Left ventricle myocardium superior (tissue), 1 donor: ENCODE measurements around the gene MACC1. TPM values are rescaled to one million over a fixed set of nuclear protein-coding genes. Genes with fewer than 3 reads are reported as not detected.

ENCODE experiments used
- ATAC-seq: fragments of 200-7000 bp; cut with Tn5 transposase; one replicate; pipeline ENCODE4 v1.9.1; 2020; ENCODE audit warnings: mild to moderate bottlenecking, moderate library complexity
- DNase-seq: peaks from one replicate; pipeline ENCODE4 v3.0.0-alpha.2; 2020
- intact Hi-C: fragments of 100-400 bp; cut with micrococcal nuclease; formaldehyde crosslinking; loops from one replicate; pipeline ENCODE4 v1.11.0; 2022
- long read RNA-seq: library from polyadenylated mRNA; unstranded; transcript quantifications from one replicate; pipeline ENCODE4 v2.0.0, GENCODE V29; 2021
- total RNA-seq: library from RNA; stranded (reverse); fragmentation: NEBNext Ultra II Directional; extraction: Animal tissue kit (Norgen Biotek cat#: 25700); gene quantifications from one replicate; pipeline ENCODE4 v1.2.1, GENCODE V29; 2021
- donor health status: DM: no; HTN: yes; CAD: no; lungs with severe emphysema.

Gene MACC1, protein sequence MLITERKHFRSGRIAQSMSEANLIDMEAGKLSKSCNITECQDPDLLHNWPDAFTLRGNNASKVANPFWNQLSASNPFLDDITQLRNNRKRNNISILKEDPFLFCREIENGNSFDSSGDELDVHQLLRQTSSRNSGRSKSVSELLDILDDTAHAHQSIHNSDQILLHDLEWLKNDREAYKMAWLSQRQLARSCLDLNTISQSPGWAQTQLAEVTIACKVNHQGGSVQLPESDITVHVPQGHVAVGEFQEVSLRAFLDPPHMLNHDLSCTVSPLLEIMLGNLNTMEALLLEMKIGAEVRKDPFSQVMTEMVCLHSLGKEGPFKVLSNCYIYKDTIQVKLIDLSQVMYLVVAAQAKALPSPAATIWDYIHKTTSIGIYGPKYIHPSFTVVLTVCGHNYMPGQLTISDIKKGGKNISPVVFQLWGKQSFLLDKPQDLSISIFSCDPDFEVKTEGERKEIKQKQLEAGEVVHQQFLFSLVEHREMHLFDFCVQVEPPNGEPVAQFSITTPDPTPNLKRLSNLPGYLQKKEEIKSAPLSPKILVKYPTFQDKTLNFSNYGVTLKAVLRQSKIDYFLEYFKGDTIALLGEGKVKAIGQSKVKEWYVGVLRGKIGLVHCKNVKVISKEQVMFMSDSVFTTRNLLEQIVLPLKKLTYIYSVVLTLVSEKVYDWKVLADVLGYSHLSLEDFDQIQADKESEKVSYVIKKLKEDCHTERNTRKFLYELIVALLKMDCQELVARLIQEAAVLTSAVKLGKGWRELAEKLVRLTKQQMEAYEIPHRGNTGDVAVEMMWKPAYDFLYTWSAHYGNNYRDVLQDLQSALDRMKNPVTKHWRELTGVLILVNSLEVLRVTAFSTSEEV
- total RNA-seq, result 0.05 TPM
- long read RNA-seq, result 0 reads

DNA sequence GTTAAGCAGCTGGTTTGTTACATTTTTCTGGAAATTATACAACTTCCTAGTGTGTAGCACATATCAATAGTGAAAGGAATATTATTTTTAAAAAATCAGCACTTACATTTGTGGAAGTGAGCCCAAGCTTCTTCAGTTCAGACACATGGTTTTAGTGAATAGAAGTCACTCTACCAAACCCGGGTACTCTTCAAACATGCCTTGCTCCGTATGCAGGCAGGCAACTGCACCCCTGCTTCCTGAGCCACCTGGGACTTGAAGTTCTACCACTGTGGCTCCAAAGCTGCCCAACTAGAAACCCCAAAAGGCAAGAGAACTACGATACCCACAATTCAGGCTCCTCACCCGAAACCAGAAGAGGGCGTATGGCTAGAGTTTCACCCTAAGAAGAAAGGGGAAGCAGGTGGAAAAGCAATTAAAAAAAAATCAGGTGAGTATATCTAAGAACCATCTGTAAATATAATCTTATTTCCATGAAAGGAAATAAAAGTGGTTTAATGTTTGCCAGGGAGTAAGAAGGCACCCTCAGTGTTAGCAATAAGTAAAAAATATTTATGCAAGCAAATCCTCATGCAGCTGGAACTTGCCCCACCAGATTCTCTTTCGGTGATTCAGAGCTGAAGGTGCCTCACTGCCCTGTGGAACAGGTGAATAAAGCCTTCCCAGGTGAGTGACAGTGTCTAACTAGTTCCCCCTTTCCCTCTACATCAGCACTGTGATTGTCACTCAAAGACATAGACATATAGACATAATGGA is at the start of gene MACC1:
Gene MACC1 (minus strand): TSS at position 192 of the 756 bp plus-strand sequence. CDS start 55,522 bp downstream, outside the sequence.
- no peak for ATAC-seq
- intact Hi-C loops, result no loop called here
- no peak for DNase-seq

DNA sequence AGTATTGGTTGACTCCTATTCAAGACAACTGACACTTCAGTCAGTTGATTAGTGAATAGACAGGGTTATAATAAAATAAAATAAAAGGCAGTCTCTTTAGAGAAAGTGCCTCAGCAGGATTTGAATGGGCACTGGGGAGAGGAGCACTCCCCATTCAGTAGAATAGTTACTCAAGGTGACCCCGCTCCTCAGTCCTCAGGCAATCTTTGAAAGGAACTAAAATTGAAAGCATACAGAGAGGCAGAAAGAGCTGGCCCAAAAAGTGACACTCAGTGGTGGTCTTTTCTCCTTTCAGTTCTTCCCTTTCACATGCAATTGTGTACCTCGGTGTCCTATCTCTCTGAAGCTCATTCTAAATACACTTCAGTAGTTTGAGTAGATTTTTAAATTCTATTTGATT is 47.4 kb upstream of the MACC1 start:
- intact Hi-C loops, result no loop called here
- DNase-seq (no peak), ATAC-seq (no peak)

- intact Hi-C loops, result no loop called here
- DNase-seq (no peak), ATAC-seq (peak; percentile 84)
Observed at GRCh38 chr7:20260223-20260622, 43.0 kb upstream of the MACC1 start.

DNA sequence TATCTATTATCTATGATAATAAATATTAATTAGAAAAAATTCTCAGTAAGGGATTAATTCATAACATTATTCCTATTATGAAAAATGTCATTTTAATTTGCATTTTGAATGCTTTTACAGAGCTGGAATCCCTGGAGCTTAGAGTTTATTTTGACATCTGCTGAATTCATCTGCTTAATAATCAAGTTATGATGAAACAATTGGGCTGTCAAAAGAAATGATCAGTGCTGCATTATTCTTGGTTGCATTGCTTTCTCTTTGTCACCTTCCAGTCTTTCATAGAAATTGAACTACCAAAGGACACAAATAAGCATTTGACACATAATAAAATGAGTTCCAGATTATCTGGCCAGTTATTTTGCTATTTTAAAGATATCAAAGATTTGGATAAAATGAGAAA is 40.0 kb upstream of the MACC1 start:
- no peak for DNase-seq
- ATAC-seq, result no peak
- intact Hi-C loops, result no loop called here

- DNase-seq (no peak), ATAC-seq (no peak)
- intact Hi-C loops, result no loop called here
Observed at GRCh38 chr7:20249920-20250319, 32.7 kb upstream of the MACC1 start.

- intact Hi-C loops, result no loop called here
- no peak for ATAC-seq
- no peak for DNase-seq
Observed at GRCh38 chr7:20249376-20249775, 32.2 kb upstream of the MACC1 start.

GRCh38 chr7:20246236-20246635 is 29.1 kb upstream of the MACC1 start:
- DNase-seq (no peak), ATAC-seq (no peak)
- intact Hi-C loops, result no loop called here

GRCh38 chr7:20244334-20245120 is 27.3 kb upstream of the MACC1 start:
- intact Hi-C loops, result no loop called here
- DNase-seq (no peak), ATAC-seq (peak; percentile 92)

DNA sequence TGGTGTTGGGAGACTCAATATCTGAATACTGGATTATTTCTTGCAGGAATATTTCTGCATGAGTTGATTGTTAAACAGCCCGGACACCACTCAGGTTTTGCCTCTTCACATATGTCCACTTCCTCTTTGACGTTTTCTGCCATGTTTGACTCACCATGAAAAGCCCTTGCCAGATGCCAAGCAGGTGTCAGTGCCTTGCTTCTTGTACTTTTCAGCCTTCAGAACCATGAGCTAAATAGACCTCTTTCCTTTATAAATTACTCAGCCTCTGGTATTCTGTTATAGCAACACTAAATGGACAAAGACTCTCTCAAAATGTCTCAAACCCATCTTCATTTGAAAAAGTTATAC is 24.7 kb upstream of the MACC1 start:
- no peak for DNase-seq
- intact Hi-C loops, result no loop called here
- ATAC-seq, result no peak

DNA sequence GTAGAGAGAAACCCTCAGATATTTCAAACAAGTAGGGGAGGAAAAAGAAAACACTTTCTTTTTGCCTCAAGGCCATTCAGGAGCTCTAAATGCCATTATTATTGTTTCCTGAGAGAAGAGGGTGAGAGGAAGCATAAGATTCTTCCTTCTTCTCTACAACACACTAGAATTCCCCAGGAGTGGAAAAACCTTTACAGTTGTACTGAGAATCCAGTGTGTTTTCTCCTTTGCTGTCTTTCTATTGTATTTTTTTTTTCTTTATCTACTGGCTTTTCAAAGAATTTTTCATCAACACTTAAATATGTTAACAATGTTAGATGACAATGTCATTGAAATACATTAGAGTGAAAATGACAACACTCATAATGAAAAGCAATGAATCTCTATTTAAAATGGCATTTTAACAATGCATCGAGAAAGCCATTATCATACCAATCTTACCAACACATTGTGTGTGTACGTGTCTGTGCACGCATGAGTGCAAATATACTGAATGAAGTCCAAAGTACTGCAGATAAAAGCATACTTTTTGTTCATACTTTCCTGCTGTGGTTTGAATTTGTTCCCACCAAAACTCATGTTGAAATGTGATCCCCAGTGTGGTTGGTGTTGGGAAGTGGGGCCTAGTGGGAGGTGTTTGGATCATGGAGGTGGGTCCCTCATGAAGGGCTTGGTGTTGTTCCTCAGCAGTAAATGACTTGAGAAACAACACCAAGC is 24.2 kb upstream of the MACC1 start:
- intact Hi-C loops, result no loop called here
- ATAC-seq, result no peak
- no peak for DNase-seq

DNA sequence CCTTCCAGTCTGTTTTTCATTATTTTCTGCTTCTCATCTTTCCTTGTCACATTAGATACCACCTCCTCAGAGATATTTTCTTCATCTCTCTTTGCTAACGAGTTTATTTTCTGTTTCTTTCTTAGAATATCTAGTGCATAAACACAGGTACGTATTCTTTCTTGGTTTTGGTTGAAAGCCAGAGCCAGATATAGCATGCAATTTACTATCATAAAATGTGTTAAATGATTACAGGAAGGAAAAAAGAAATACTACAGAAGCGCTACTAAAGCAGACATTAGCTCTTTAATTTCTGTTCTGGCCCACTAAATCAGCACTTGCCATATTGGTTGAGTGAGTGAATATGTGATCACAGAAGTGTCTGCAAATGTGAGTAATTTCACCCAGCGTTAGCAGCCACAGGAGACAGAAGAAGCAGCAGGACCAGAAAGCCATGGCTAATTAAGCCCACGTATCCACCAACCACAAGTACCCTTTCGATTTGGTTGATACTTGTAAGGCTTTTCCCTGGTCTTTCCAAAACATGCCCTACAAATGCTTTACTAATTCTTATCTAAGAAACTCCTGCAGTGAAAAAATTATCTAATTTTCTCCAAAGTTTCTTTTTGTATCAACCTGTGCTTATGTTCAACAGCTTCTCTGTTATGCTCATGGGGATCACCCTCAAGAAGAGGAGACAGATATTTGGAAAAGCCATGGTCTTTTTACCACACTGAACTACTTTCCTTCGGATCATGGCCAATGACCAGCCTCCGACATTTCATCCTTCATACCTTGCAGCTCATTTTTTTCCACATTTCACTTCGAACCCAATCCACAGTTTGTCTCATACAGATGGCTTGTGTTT is 23.1 kb upstream of the MACC1 start:
- no peak for ATAC-seq
- intact Hi-C loops, result no loop called here
- no peak for DNase-seq

GRCh38 chr7:20238754-20239324 is 21.7 kb upstream of the MACC1 start:
- no peak for DNase-seq
- ATAC-seq, result no peak

GRCh38 chr7:20238194-20238753 is 21.1 kb upstream of the MACC1 start:
- no peak for DNase-seq
- intact Hi-C loops, result no loop called here
- no peak for ATAC-seq

More at GRCh38 chr7:20238754-20239324, 21.7 kb upstream of the MACC1 start:
- intact Hi-C loops, result no loop called here

DNA sequence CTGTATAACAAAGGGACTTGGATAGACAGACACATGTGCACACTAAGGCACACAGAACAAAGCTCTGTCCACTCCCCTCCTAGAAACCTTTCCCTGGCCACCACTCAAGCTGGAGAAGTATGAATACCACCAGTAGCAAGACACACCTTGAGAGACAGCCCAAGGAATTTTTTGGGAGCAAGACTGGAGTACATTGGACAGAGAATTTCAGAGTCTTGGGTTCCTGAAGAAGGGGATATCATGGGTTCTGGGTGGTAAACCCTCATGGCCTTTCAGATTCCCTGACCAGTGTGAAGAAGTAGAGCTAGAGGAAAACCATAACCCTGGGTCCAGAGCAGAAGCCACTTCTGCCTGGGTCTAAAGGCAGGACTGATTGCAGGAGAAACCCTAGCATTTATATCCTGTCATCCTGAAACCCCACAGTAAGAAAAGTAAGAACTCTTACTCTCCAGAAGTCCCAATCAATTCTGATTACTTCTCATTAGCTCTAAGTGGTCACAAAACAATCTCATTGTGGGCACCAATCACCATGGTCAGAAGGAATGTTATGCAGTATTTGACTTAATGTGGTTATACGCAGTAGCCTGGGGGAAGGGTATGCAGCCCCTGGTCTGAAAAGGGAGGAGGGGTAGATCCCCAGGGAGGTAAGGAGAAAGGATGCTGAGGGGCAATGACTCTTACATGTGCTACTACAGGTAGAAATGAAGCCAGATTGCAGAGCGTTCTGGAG is 20.4 kb upstream of the MACC1 start:
- intact Hi-C loops, result no loop called here
- DNase-seq, result no peak
- no peak for ATAC-seq

DNA sequence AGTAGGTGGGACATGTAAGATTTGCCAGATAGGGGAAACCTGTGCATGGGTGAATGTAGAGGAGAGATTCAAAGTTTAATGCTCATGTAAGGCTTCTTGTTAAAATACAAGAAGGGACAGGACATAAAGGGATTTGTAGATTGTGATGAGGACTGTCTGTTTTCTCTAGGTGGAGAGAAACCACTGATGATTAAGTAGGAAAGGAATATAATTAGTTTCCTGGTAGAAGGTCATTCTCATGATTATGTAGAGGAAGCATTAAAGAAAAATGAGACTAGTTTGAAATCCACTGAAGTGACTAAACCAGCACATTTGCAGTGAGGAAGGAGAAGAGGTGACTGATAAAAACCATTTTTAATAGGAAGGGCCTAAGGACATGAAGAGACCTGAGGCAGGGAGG is 19.6 kb upstream of the MACC1 start:
- DNase-seq (no peak), ATAC-seq (no peak)
- intact Hi-C loops, result no loop called here

DNA sequence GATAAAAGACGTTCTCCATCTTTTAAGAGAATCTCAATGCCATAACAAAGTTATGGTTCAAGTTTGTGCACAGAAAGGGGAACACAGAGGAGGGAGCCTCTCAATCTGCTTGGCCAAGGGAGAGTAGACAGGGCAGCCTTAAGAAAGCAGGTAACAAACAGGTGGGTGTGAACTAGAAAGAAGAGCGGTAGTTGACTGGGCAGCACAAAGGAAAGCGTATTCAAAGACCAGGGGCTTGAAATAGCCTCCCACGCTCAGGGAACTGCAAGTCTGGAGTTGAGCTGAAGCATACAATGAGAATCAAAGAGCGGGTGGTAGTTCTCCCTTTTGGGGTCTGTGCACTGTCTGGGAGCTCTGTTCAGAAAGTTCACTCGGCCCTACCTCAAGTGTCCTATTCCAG is 18.9 kb upstream of the MACC1 start:
- DNase-seq (no peak), ATAC-seq (no peak)
- intact Hi-C loops, result no loop called here
